Fibroblast of lung (primary cell): Measurements from ENCODE around the gene CACNA1F. TPM values are rescaled to one million over a fixed set of nuclear protein-coding genes. Genes with fewer than 3 reads are reported as not detected.

Experiments
- DNase-seq, 2 donors: peaks; one replicate each; pipeline versions ENCODE4 v3.0.0 to v3.0.0-alpha.2; 2010; ENCODE audit warnings: low read depth in 2 of 2
- H2AFZ ChIP-seq: 2 replicates; pipeline ENCODE4 v1.5.1; 2012; ENCODE audit warnings: low read length, control low read depth, inconsistent platforms
- H3K27ac ChIP-seq: 2 replicates; pipeline ENCODE4 v1.5.1; 2011; ENCODE audit warnings: low read length, control low read depth; ENCODE audit not compliant: insufficient read depth
- H3K27me3 ChIP-seq: 2 replicates; pipeline ENCODE4 v1.5.1; 2011; ENCODE audit warnings: mild to moderate bottlenecking, low read length; ENCODE audit not compliant: control insufficient read depth, insufficient read depth
- H3K36me3 ChIP-seq: 2 replicates; pipeline ENCODE4 v1.5.1; 2011; ENCODE audit warnings: low read length; ENCODE audit not compliant: control insufficient read depth, insufficient read depth
- H3K4me1 ChIP-seq: 2 replicates; pipeline ENCODE4 v1.5.1; 2011; ENCODE audit warnings: low read length; ENCODE audit not compliant: control insufficient read depth, insufficient read depth; ENCODE audit errors: extremely low read depth
- H3K4me2 ChIP-seq: 2 replicates; pipeline ENCODE4 v1.5.1; 2011; ENCODE audit warnings: low read length, control low read depth; ENCODE audit not compliant: insufficient read depth; ENCODE audit errors: extremely low read depth
- H3K4me3 ChIP-seq, 4 experiments: fragments of 200-600 bp in 1 of 4; sonication (generic) in 1 of 4; replicated peaks in 1 of 4; 2 replicates each; pipeline ENCODE4 v1.5.1; 2011 to 2016; ENCODE audit warnings: low read length in 4 of 4, low read depth in 3 of 4, mild to moderate bottlenecking in 3 of 4, control low read depth in 2 of 4, inconsistent platforms in 1 of 4, mixed read lengths in 1 of 4; ENCODE audit not compliant: insufficient read depth in 1 of 4; ENCODE audit errors: control extremely low read depth in 1 of 4
- H3K79me2 ChIP-seq: 2 replicates; pipeline ENCODE4 v1.5.1; 2012; ENCODE audit warnings: mild to moderate bottlenecking, low read length, inconsistent platforms; ENCODE audit not compliant: control insufficient read depth, insufficient read depth
- H3K9ac ChIP-seq: 2 replicates; pipeline ENCODE4 v1.5.1; 2011; ENCODE audit warnings: mild to moderate bottlenecking, low read length, control low read depth; ENCODE audit not compliant: insufficient read depth
- H3K9me3 ChIP-seq: 2 replicates; pipeline ENCODE4 v1.5.1; 2012; ENCODE audit warnings: low read depth, low read length; ENCODE audit not compliant: control insufficient read depth, insufficient read depth
- H4K20me1 ChIP-seq: 2 replicates; pipeline ENCODE4 v1.5.1; 2011; ENCODE audit warnings: low read length; ENCODE audit not compliant: control insufficient read depth, insufficient read depth; ENCODE audit errors: extremely low read depth
- EZH2 ChIP-seq: IDR thresholded peaks from 2 replicates; pipeline ENCODE4 v1.5.1; 2012; ENCODE audit warnings: low read length, control low read depth, mild to moderate bottlenecking; ENCODE audit errors: missing control alignments
- polyA plus RNA-seq, 2 donors: library from polyadenylated mRNA; depleted of rRNA in 1 of 2; stranded (reverse) in 1 of 2; unstranded in 1 of 2; fragments of >200 nt; gene quantifications; 2 replicates each; pipeline ENCODE4 v1.2.1, GENCODE V29; 2011 to 2012; ENCODE audit warnings: missing spikeins in 1 of 2
- total RNA-seq: library from RNA; depleted of rRNA; stranded (reverse); fragments of >200 nt; gene quantifications from 2 replicates; pipeline ENCODE4 v1.2.1, GENCODE V29; 2014
- TF ChIP-seq, protein P1 (sequence below), 2 donors: IDR thresholded peaks in 1 of 2; conservative IDR thresholded peaks in 1 of 2; 1 replicate in 1 of 2; 2 replicates in 1 of 2; pipeline ENCODE4 v1.5.1; 2011 to 2012; ENCODE audit warnings: low read length in 2 of 2, control low read depth in 1 of 2, inconsistent platforms in 1 of 2, low read depth in 1 of 2, mild to moderate bottlenecking in 1 of 2

CACNA1F gene
- total and polyA plus RNA-seq, 2 donors (not counting 1 experiment from before 2014, with no cell fraction given) = 0.17 TPM; not detected in 1

GRCh38 chrX:49250578-49250977, 17.4 kb upstream of the CACNA1F start:
- Histone ChIP-seq H3K9me3 (no peaks in the 10 kb centered on the region), H4K20me1 (no peaks in the 10 kb centered on the region), H2AFZ (no peak overlapping the region), H3K9ac (no peak overlapping the region), H3K27me3 (no peaks in the 10 kb centered on the region), H3K4me1 (no peaks in the 10 kb centered on the region), H3K36me3 (no peaks in the 10 kb centered on the region), H3K27ac (no peak overlapping the region), H3K79me2 (no peaks in the 10 kb centered on the region), H3K4me2 (no peak overlapping the region), H3K4me3 (no peak overlapping the region)
- no peak for DNase-seq
- TF ChIP-seq, protein P1, sequence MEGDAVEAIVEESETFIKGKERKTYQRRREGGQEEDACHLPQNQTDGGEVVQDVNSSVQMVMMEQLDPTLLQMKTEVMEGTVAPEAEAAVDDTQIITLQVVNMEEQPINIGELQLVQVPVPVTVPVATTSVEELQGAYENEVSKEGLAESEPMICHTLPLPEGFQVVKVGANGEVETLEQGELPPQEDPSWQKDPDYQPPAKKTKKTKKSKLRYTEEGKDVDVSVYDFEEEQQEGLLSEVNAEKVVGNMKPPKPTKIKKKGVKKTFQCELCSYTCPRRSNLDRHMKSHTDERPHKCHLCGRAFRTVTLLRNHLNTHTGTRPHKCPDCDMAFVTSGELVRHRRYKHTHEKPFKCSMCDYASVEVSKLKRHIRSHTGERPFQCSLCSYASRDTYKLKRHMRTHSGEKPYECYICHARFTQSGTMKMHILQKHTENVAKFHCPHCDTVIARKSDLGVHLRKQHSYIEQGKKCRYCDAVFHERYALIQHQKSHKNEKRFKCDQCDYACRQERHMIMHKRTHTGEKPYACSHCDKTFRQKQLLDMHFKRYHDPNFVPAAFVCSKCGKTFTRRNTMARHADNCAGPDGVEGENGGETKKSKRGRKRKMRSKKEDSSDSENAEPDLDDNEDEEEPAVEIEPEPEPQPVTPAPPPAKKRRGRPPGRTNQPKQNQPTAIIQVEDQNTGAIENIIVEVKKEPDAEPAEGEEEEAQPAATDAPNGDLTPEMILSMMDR (conservative IDR thresholded peaks at IDR 0.05 in 1 of 2, IDR thresholded peaks at IDR 0.05 in 1 of 2; ENCODE audit: low read depth in 1 of 2, low read length in 2 of 2) = no peak
- TF ChIP-seq EZH2 = no peak

DNA sequence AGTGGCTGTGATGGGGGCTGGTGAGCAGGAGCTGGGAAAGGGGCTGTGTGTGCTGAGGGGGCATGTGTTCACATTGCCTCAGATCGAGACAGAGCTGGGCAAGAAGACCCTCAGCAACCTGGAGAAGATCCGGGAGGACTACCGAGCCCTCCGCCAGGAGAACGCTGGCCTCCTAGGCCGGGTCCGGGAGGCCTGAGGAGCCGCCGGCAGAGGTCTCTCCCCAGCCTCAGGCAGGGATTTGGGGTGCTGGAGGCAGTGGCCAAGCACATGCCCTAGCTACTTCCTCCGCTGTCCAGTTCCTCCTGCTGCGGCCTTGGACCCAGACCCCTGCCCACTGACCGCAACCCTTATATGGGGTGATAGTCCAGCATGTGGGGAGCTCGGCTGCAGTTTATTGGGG, 16.9 kb upstream of the CACNA1F start:
- TF ChIP-seq EZH2 = no peak
- TF ChIP-seq, protein P1 (conservative IDR thresholded peaks at IDR 0.05 in 1 of 2, IDR thresholded peaks at IDR 0.05 in 1 of 2; ENCODE audit: low read depth in 1 of 2, low read length in 2 of 2) = no peak
- no peak overlapping the region for H3K27ac ChIP-seq
- no peaks in the 10 kb centered on the region for H3K27me3 ChIP-seq
- no peaks in the 10 kb centered on the region for H3K36me3 ChIP-seq
- H3K9me3 ChIP-seq = no peaks in the 10 kb centered on the region
- no peaks in the 10 kb centered on the region for H3K4me1 ChIP-seq
- H3K4me3 ChIP-seq = no peak overlapping the region
- H3K9ac ChIP-seq = no peak overlapping the region
- no peaks in the 10 kb centered on the region for H3K79me2 ChIP-seq
- H3K4me2 ChIP-seq = no peak overlapping the region
- H4K20me1 ChIP-seq = no peaks in the 10 kb centered on the region
- DNase-seq = no peak
- no peak overlapping the region for H2AFZ ChIP-seq

DNA sequence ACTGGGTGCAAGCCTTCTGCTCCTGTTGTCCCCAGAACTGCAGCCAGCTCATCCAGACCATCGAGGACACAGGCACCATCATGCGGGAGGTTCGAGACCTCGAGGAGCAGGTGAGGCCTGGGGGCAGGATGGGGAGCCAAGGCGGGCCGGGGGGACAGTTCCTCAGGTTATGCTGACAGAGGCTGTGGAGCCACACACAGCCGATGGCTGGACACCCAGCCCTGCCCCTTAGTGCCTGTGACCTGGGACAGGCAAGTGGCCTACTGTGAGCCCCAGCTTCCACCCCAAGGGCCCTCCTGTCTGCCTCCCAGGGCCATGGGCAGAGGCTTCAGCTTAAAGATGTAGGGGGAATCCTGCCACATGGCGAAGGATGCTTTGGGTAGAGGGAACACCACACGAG, 16.5 kb upstream of the CACNA1F start:
- Histone ChIP-seq H3K27ac (no peak overlapping the region), H3K4me2 (no peak overlapping the region), H2AFZ (no peak overlapping the region), H3K9me3 (no peaks in the 10 kb centered on the region), H3K9ac (no peak overlapping the region), H3K36me3 (no peaks in the 10 kb centered on the region), H3K4me3 (no peak overlapping the region), H3K27me3 (no peaks in the 10 kb centered on the region), H4K20me1 (no peaks in the 10 kb centered on the region), H3K4me1 (no peaks in the 10 kb centered on the region), H3K79me2 (no peaks in the 10 kb centered on the region)
- DNase-seq = no peak
- TF ChIP-seq, protein P1 (conservative IDR thresholded peaks at IDR 0.05 in 1 of 2, IDR thresholded peaks at IDR 0.05 in 1 of 2; ENCODE audit: low read depth in 1 of 2, low read length in 2 of 2) = no peak
- TF ChIP-seq EZH2 = no peak
